HepG2 (cell line): ENCODE data around the gene SMCO4. TPM values are rescaled to one million over a fixed set of nuclear protein-coding genes. Genes with fewer than 3 reads are reported as not detected.

ENCODE experiments used
- BCLAF1 ChIP-seq: fragments of 450-650 bp; IDR thresholded peaks from 2 replicates; pipeline ENCODE4 v1.6.1; 2017; ENCODE audit warnings: mild to moderate bottlenecking
- CENPT ChIP-seq: sonication (generic); formaldehyde crosslinking; IDR thresholded peaks from 2 replicates; pipeline ENCODE4 v1.8.0; 2022; ENCODE audit warnings: low read depth, mild to moderate bottlenecking, moderate library complexity, missing genetic modification reagents
- DPF2 ChIP-seq: sonication (generic); formaldehyde crosslinking; IDR thresholded peaks from 2 replicates; pipeline ENCODE4 v1.4.0; 2020; ENCODE audit warnings: mild to moderate bottlenecking, low read depth, missing genetic modification reagents, borderline replicate concordance
- ERF ChIP-seq: IDR thresholded peaks from 2 replicates; pipeline ENCODE4 v1.6.1; 2018; ENCODE audit warnings: missing biosample characterization, missing genetic modification reagents
- FOXK1 ChIP-seq: sonication (generic); formaldehyde crosslinking; IDR thresholded peaks from 2 replicates; pipeline ENCODE4 v1.4.0; 2020; ENCODE audit warnings: low read depth, missing genetic modification reagents, borderline replicate concordance
- KAT7 ChIP-seq: IDR thresholded peaks from 2 replicates; pipeline ENCODE4 v1.6.1; 2018; ENCODE audit warnings: borderline replicate concordance, missing compliant biosample characterization
- KDM1A ChIP-seq: IDR thresholded peaks from 2 replicates; pipeline ENCODE4 v1.6.1; 2016; ENCODE audit warnings: missing compliant biosample characterization
- KDM4B ChIP-seq: sonication (generic); formaldehyde crosslinking; IDR thresholded peaks from 2 replicates; pipeline ENCODE4 v1.4.0; 2020; ENCODE audit warnings: missing genetic modification reagents
- KDM5B ChIP-seq: sonication (generic); formaldehyde crosslinking; IDR thresholded peaks from 2 replicates; pipeline ENCODE4 v1.4.0; 2020; ENCODE audit warnings: missing genetic modification reagents, mild to moderate bottlenecking, borderline replicate concordance
- REL ChIP-seq: sonication (generic); formaldehyde crosslinking; conservative IDR thresholded peaks from 2 replicates; pipeline ENCODE4 v1.8.0; 2022; ENCODE audit warnings: mild to moderate bottlenecking, missing genetic modification reagents, moderate library complexity
- SALL1 ChIP-seq: sonication (generic); formaldehyde crosslinking; IDR thresholded peaks from 2 replicates; pipeline ENCODE4 v1.8.0; 2022; ENCODE audit warnings: mild to moderate bottlenecking, missing genetic modification reagents
- SAP130 ChIP-seq: IDR thresholded peaks from 2 replicates; pipeline ENCODE4 v1.6.1; 2016; ENCODE audit warnings: low read depth
- TOPORS ChIP-seq: sonication (generic); formaldehyde crosslinking; IDR thresholded peaks from 2 replicates; pipeline ENCODE4 v1.8.0; 2023; ENCODE audit warnings: mild to moderate bottlenecking, missing genetic modification reagents
- ZKSCAN5 ChIP-seq: sonication (generic); formaldehyde crosslinking; IDR thresholded peaks from 2 replicates; pipeline ENCODE4 v1.5.1; 2020; ENCODE audit warnings: mild to moderate bottlenecking, missing genetic modification reagents
- ZNF292 ChIP-seq: sonication (generic); formaldehyde crosslinking; IDR thresholded peaks from 2 replicates; pipeline ENCODE4 v1.8.1; 2022; ENCODE audit warnings: mild to moderate bottlenecking, low read depth, missing genetic modification reagents, borderline replicate concordance
- ZNF367 ChIP-seq: sonication (generic); formaldehyde crosslinking; IDR thresholded peaks from 2 replicates; pipeline ENCODE4 v1.4.0; 2020; ENCODE audit warnings: missing genetic modification reagents, borderline replicate concordance
- ZNF468 ChIP-seq: sonication (generic); formaldehyde crosslinking; IDR thresholded peaks from 2 replicates; pipeline ENCODE4 v1.8.0; 2022; ENCODE audit warnings: mild to moderate bottlenecking, moderate library complexity, missing genetic modification reagents
- ZNF570 ChIP-seq: sonication (generic); formaldehyde crosslinking; IDR thresholded peaks from 2 replicates; pipeline ENCODE4 v1.4.0; 2020; ENCODE audit warnings: mild to moderate bottlenecking, missing genetic modification reagents, borderline replicate concordance
- ZNF577 ChIP-seq: sonication (generic); formaldehyde crosslinking; IDR thresholded peaks from 2 replicates; pipeline ENCODE4 v1.4.0; 2020; ENCODE audit warnings: mild to moderate bottlenecking, low read depth, missing genetic modification reagents, borderline replicate concordance
- ZNF597 ChIP-seq: sonication (generic); formaldehyde crosslinking; IDR thresholded peaks from 2 replicates; pipeline ENCODE4 v1.5.0; 2020; ENCODE audit warnings: missing genetic modification reagents
- ZNF691 ChIP-seq: sonication (generic); formaldehyde crosslinking; IDR thresholded peaks from 2 replicates; pipeline ENCODE4 v1.4.0; 2020; ENCODE audit warnings: missing genetic modification reagents, low read depth, mild to moderate bottlenecking, borderline replicate concordance
- ZNF775 ChIP-seq: sonication (generic); formaldehyde crosslinking; IDR thresholded peaks from 2 replicates; pipeline ENCODE4 v1.4.0; 2020; ENCODE audit warnings: missing genetic modification reagents, mild to moderate bottlenecking, moderate library complexity, borderline replicate concordance
- ZNF780A ChIP-seq: sonication (generic); formaldehyde crosslinking; IDR thresholded peaks from 2 replicates; pipeline ENCODE4 v1.8.0; 2022; ENCODE audit warnings: mild to moderate bottlenecking, missing genetic modification reagents, moderate library complexity
- ZSCAN21 ChIP-seq: sonication (generic); formaldehyde crosslinking; IDR thresholded peaks from 2 replicates; pipeline ENCODE4 v1.8.0; 2022; ENCODE audit warnings: mild to moderate bottlenecking, missing genetic modification reagents, moderate library complexity, borderline replicate concordance
- polyA plus RNA-seq, 8 experiments: library from polyadenylated mRNA; depleted of rRNA in 3 of 8; stranded (reverse) in 7 of 8; unstranded in 1 of 8; fragments of >200 nt; fragmentation: Illumina TruSeq in 4 of 8; extraction: Trizol in 4 of 8; gene quantifications; 2 replicates each; pipeline versions ENCODE4 v1.2.1 to v1.2.3, GENCODE V29; 2011 to 2016; ENCODE audit warnings: low read depth in 4 of 8, missing spikeins in 1 of 8, mixed read lengths in 1 of 8; ENCODE audit not compliant: insufficient read depth in 1 of 8
- total RNA-seq, 5 experiments: library from RNA; depleted of rRNA; stranded (reverse); fragments of >200 nt; fragmentation: Illumina TruSeq; extraction: Trizol; gene quantifications; 2 replicates each; pipeline ENCODE4 v1.2.3, GENCODE V29; 2016; ENCODE audit warnings: low read depth in 1 of 5

The SMCO4 gene
- total and polyA plus RNA-seq, 2 of the 13 experiments (the other 11 are each of a cell fraction or from before 2014, with no cell fraction given) = 10.6 to 28.5 TPM

GRCh38 chr11:93487032-93487483, 56.1 kb downstream of the SMCO4 start (continued):
- TF ChIP-seq ZNF691 (CRISPR knock-in tag) (peak; percentile 40; the same call in 1 of the 2 replicates), BCLAF1 (no peak), ZNF292 (CRISPR knock-in tag) (peak; percentile 99), ERF (CRISPR knock-in tag) (peak; percentile 92), ZKSCAN5 (CRISPR knock-in tag) (no peak), ZNF570 (CRISPR knock-in tag) (no peak), ZNF577 (no peak), CENPT (no peak), KAT7 (no peak), FOXK1 (CRISPR knock-in tag) (peak; percentile 88; the same call in 1 of the 2 replicates), ZNF775 (CRISPR knock-in tag) (no peak), ZNF597 (no peak), ZNF468 (CRISPR knock-in tag) (no peak), ZNF780A (0 out of 2 replicates have a peak, but pooled peaks have one; percentile 69), KDM4B (peak; percentile 36; the same call in 1 of the 2 replicates), SAP130 (peak; percentile 91), TOPORS (CRISPR knock-in tag) (peak; percentile 67; the same call in 1 of the 2 replicates), KDM1A (CRISPR knock-in tag) (peak; percentile 73; the same call in 1 of the 2 replicates), ZNF367 (no peak), KDM5B (CRISPR knock-in tag) (peak; percentile 67; the same call in 1 of the 2 replicates), ZSCAN21 (0 out of 2 replicates have a peak, but pooled peaks have one; percentile 72), DPF2 (CRISPR knock-in tag) (peak; percentile 96), SALL1 (CRISPR knock-in tag) (peak; percentile 100), REL (CRISPR knock-in tag) (no peak)
